GM19328 (cell line): ENCODE data around the gene POLR3H.

Experiments used
- ATAC-seq: cut with Tn5 transposase; IDR thresholded peaks from one replicate; pipeline ENCODE4 v1.9.1; 2021; ENCODE audit warnings: mild to moderate bottlenecking, moderate library complexity; ENCODE audit not compliant: unreplicated experiment

The POLR3H gene

GRCh38 chr22:41522813-41523212 is 21.5 kb downstream of the POLR3H start:
- no peak for ATAC-seq

- no peak for ATAC-seq
Measured at GRCh38 chr22:41521126-41521525, 23.1 kb downstream of the POLR3H start.

- ATAC-seq: no peak
Measured at GRCh38 chr22:41518048-41518347, 26.3 kb downstream of the POLR3H start.

- ATAC-seq: no peak
Measured at GRCh38 chr22:41517172-41518047, 26.9 kb downstream of the POLR3H start.

- ATAC-seq: no peak
Measured at GRCh38 chr22:41516462-41516861, 27.8 kb downstream of the POLR3H start.

GRCh38 chr22:41513391-41513790 is 30.9 kb downstream of the POLR3H start:
- no peak for ATAC-seq

GRCh38 chr22:41512421-41513194 is 31.7 kb downstream of the POLR3H start:
- no peak for ATAC-seq

GRCh38 chr22:41511521-41511968 is 32.7 kb downstream of the POLR3H start:
- ATAC-seq: no peak

- ATAC-seq: no peak
Measured at GRCh38 chr22:41508770-41509170, 35.5 kb downstream of the POLR3H start.

GRCh38 chr22:41507330-41508063 is 36.8 kb downstream of the POLR3H start:
- no peak for ATAC-seq

- no peak for ATAC-seq
Measured at GRCh38 chr22:41505511-41506220, 38.6 kb downstream of the POLR3H start.

- ATAC-seq: no peak
Measured at GRCh38 chr22:41504816-41505215, 39.5 kb downstream of the POLR3H start.

- ATAC-seq: no peak
Measured at GRCh38 chr22:41504397-41504796, 39.9 kb downstream of the POLR3H start.

GRCh38 chr22:41501209-41501608 is 43.1 kb downstream of the POLR3H start:
- no peak for ATAC-seq

GRCh38 chr22:41500303-41500702 is 44.0 kb downstream of the POLR3H start:
- no peak for ATAC-seq

GRCh38 chr22:41499624-41500280 is 44.5 kb downstream of the POLR3H start:
- no peak for ATAC-seq

- ATAC-seq: no peak
Measured at GRCh38 chr22:41498303-41498835, 45.9 kb downstream of the POLR3H start.

GRCh38 chr22:41491374-41492100 is 52.7 kb downstream of the POLR3H start:
- ATAC-seq: no peak

GRCh38 chr22:41488596-41489385 is 55.5 kb downstream of the POLR3H start:
- no peak for ATAC-seq
